CD14-positive monocyte (primary cell): ENCODE data around the gene IFNGR1. TPM values are rescaled to one million over a fixed set of nuclear protein-coding genes. Genes with fewer than 3 reads are reported as not detected.
"Not testable (repeated sequence)": the region's sequence is repeated elsewhere in the genome, so short reads cannot be mapped to it uniquely, and the experiment has no call there.

ENCODE experiments used
- DNase-seq, 3 donors: peaks; one replicate each; pipeline ENCODE4 v3.0.0-alpha.2; 2011 to 2022
- H2AFZ ChIP-seq: 2 replicates; pipeline ENCODE4 v1.6.0; 2012; ENCODE audit warnings: mild to moderate bottlenecking, low read depth, low read length, inconsistent platforms; ENCODE audit not compliant: insufficient read depth, poor library complexity, severe bottlenecking
- H3K27ac ChIP-seq, 2 donors: 1 replicate in 1 of 2; 2 replicates in 1 of 2; pipeline ENCODE4 v1.5.1; 2012 to 2013; ENCODE audit warnings: low read length in 2 of 2, control low read depth in 1 of 2, inconsistent platforms in 1 of 2, low read depth in 1 of 2, mild to moderate bottlenecking in 1 of 2
- H3K27me3 ChIP-seq, 2 donors: one replicate each; pipeline versions ENCODE4 v1.6.0 to v1.6.1; 2011 to 2013; ENCODE audit warnings: low read length in 2 of 2; ENCODE audit not compliant: control insufficient read depth in 2 of 2, insufficient read depth in 2 of 2
- H3K36me3 ChIP-seq, 2 donors: replicated peaks in 1 of 2; 1 replicate in 1 of 2; 2 replicates in 1 of 2; pipeline versions ENCODE4 v1.5.1 to v1.6.1; 2012 to 2013; ENCODE audit warnings: low read length in 2 of 2, control low read depth in 1 of 2, inconsistent platforms in 1 of 2, mild to moderate bottlenecking in 1 of 2; ENCODE audit not compliant: insufficient read depth in 2 of 2, control insufficient read depth in 1 of 2
- H3K4me1 ChIP-seq, 2 donors: 1 replicate in 1 of 2; 2 replicates in 1 of 2; pipeline versions ENCODE4 v1.5.1 to v1.6.1; 2012 to 2013; ENCODE audit warnings: low read length in 2 of 2, control low read depth in 1 of 2, inconsistent platforms in 1 of 2, mild to moderate bottlenecking in 1 of 2, moderate library complexity in 1 of 2; ENCODE audit not compliant: insufficient read depth in 2 of 2, control insufficient read depth in 1 of 2
- H3K4me2 ChIP-seq: replicated peaks from 2 replicates; pipeline ENCODE3; 2012; ENCODE audit warnings: low read length, moderate library complexity, mild to moderate bottlenecking; ENCODE audit not compliant: poor library complexity, severe bottlenecking; ENCODE audit errors: extremely low read depth
- H3K4me3 ChIP-seq, 3 experiments: fragments of 200-600 bp in 1 of 3; sonication (generic) in 1 of 3; replicated peaks in 1 of 3; 1 replicate in 2 of 3; 2 replicates in 1 of 3; pipeline ENCODE4 v1.5.1; 2011 to 2013; ENCODE audit warnings: low read length in 3 of 3, mild to moderate bottlenecking in 3 of 3, control low read depth in 2 of 3, low read depth in 2 of 3, inconsistent platforms in 1 of 3, moderate library complexity in 1 of 3
- H3K79me2 ChIP-seq: 2 replicates; pipeline ENCODE4 v1.6.0; 2012; ENCODE audit warnings: mild to moderate bottlenecking, control low read depth, inconsistent platforms, low read length, moderate library complexity; ENCODE audit not compliant: insufficient read depth
- H3K9ac ChIP-seq: 2 replicates; pipeline ENCODE4 v1.6.0; 2017; ENCODE audit warnings: low read length, mild to moderate bottlenecking; ENCODE audit not compliant: insufficient read depth, poor library complexity, severe bottlenecking
- H3K9me3 ChIP-seq, 2 donors: replicated peaks in 1 of 2; 1 replicate in 1 of 2; 2 replicates in 1 of 2; pipeline versions ENCODE4 v1.5.1 to v1.6.1; 2012 to 2013; ENCODE audit warnings: low read length in 2 of 2, control low read depth in 1 of 2; ENCODE audit not compliant: control insufficient read depth in 1 of 2, insufficient read depth in 1 of 2
- H4K20me1 ChIP-seq: 2 replicates; pipeline ENCODE4 v1.6.0; 2012; ENCODE audit warnings: mild to moderate bottlenecking, low read length, control low read depth, moderate library complexity; ENCODE audit not compliant: insufficient read depth
- H3K27ac Mint-ChIP-seq, 7 donors: one replicate each; pipeline ENCODE4 v1.8.0; 2020; ENCODE audit warnings: mild to moderate bottlenecking in 7 of 7, mixed read lengths in 7 of 7, moderate library complexity in 6 of 7, inconsistent platforms in 2 of 7
- H3K27me3 Mint-ChIP-seq, 3 donors: one replicate each; pipeline ENCODE4 v1.8.0; 2021 to 2022; ENCODE audit warnings: low read depth in 3 of 3, mild to moderate bottlenecking in 3 of 3, mixed read lengths in 3 of 3, moderate library complexity in 3 of 3, inconsistent platforms in 1 of 3
- H3K36me3 Mint-ChIP-seq, 2 donors: one replicate each; pipeline ENCODE4 v1.8.0; 2020; ENCODE audit warnings: mixed read lengths in 2 of 2, inconsistent platforms in 1 of 2, mild to moderate bottlenecking in 1 of 2
- H3K4me1 Mint-ChIP-seq: one replicate; pipeline ENCODE4 v1.8.0; 2020; ENCODE audit warnings: mild to moderate bottlenecking, mixed read lengths
- H3K4me3 Mint-ChIP-seq, 2 donors: one replicate each; pipeline ENCODE4 v1.8.0; 2020; ENCODE audit warnings: mild to moderate bottlenecking in 2 of 2, mixed read lengths in 2 of 2, moderate library complexity in 1 of 2
- H3K9me3 Mint-ChIP-seq, 7 donors: one replicate each; pipeline ENCODE4 v1.8.0; 2020 to 2022; ENCODE audit warnings: mixed read lengths in 7 of 7, mild to moderate bottlenecking in 6 of 7, moderate library complexity in 6 of 7, inconsistent platforms in 2 of 7
- CTCF ChIP-seq: fragments of 200-600 bp; IDR thresholded peaks from one replicate; pipeline ENCODE4 v1.8.0; 2022; ENCODE audit warnings: antibody characterized with exemption, mild to moderate bottlenecking
- WGBS: methylation state at CpG from one replicate; pipeline ENCODE4 v1.1.5; 2013; ENCODE audit warnings: missing lambda C conversion rate; ENCODE audit not compliant: insufficient coverage; 5-methylcytosine and 5-hydroxymethylcytosine counted together
- intact Hi-C, 2 donors: fragments of 100-400 bp; cut with micrococcal nuclease; formaldehyde crosslinking; loops; one replicate each; pipeline versions ENCODE4 v1.15.0 to v1.15.1; 2023
- polyA plus RNA-seq, 3 donors: library from polyadenylated mRNA; depleted of rRNA in 1 of 3; unstranded in 2 of 3; stranded (reverse) in 1 of 3; fragments of 300-500 nt in 2 of 3; fragments of >200 nt in 1 of 3; fragmentation: Illumina TruSeq in 2 of 3; gene quantifications; 1 replicate in 2 of 3; 2 replicates in 1 of 3; pipeline ENCODE4 v1.2.3, GENCODE V29; 2012 to 2021

Gene IFNGR1
- polyA plus RNA-seq, 3 donors = 204 to 372 (median 364) TPM

- Mint-ChIP-seq H3K36me3 (peaks cover 81 to 82% of the 10 kb centered on the region in 2 donors), H3K4me1 (peaks cover 78% of the 10 kb centered on the region), H3K4me3 (peak overlapping the region in 1 of 2 donors; percentile 39), H3K27me3 (peaks cover 0 to 4% (median 0%) of the 10 kb centered on the region in 3 donors), H3K27ac (peak overlapping the region; percentile 20 to 85 (median 39)), H3K9me3 (peaks cover 14 to 25% (median 19%) of the 10 kb centered on the region in 7 donors)
- DNase-seq = no peak
- peaks cover 100% of the 10 kb centered on the region for H3K79me2 ChIP-seq
- H3K9me3 ChIP-seq = peaks cover 0 to 14% of the 10 kb centered on the region in 2 donors
- H3K4me2 ChIP-seq = peak overlapping the region; percentile 33
- H3K4me3 ChIP-seq = peak overlapping the region in 1 of 3 experiments; percentile 35
- H3K9ac ChIP-seq = no peak overlapping the region
- no peak for TF ChIP-seq CTCF
- H3K27me3 ChIP-seq = no peaks in the 10 kb centered on the region
- H3K4me1 ChIP-seq = peaks cover 44 to 77% of the 10 kb centered on the region in 2 donors
- peak overlapping the region in 1 of 2 donors; percentile 46 for H3K27ac ChIP-seq
- H3K36me3 ChIP-seq = peaks cover 21 to 80% of the 10 kb centered on the region in 2 donors
- no peak overlapping the region for H2AFZ ChIP-seq
- peaks cover 100% of the 10 kb centered on the region for H4K20me1 ChIP-seq
- intact Hi-C loops = no loop called here
These were observed 8.3 kb downstream of the IFNGR1 start for GRCh38 chr6:137210903-137211302.

GRCh38 chr6:137208279-137208678 is 10.9 kb downstream of the IFNGR1 start:
- H3K36me3 ChIP-seq = peaks cover 42 to 83% of the 10 kb centered on the region in 2 donors
- intact Hi-C loops = loop anchor here in 1 of 2 donors (10.0 kb wide), 1 partner anchor 53 kb away; no protein-coding TSS in a partner anchor

GRCh38 chr6:137207457-137207856 is 11.7 kb downstream of the IFNGR1 start:
- Mint-ChIP-seq H3K36me3 (peaks cover 84 to 87% of the 10 kb centered on the region in 2 donors), H3K27ac (peak overlapping the region in 5 of 7 donors; percentile 1 to 84 (median 51)), H3K9me3 (peaks cover 14 to 25% (median 19%) of the 10 kb centered on the region in 7 donors), H3K4me1 (peaks cover 52% of the 10 kb centered on the region)
- Histone ChIP-seq H3K9me3 (peaks cover 0 to 14% of the 10 kb centered on the region in 2 donors), H3K79me2 (peaks cover 100% of the 10 kb centered on the region), H4K20me1 (peaks cover 100% of the 10 kb centered on the region), H3K4me1 (peaks cover 21 to 43% of the 10 kb centered on the region in 2 donors), H3K27ac (peak overlapping the region in 1 of 2 donors; percentile 38), H3K36me3 (peaks cover 50 to 85% of the 10 kb centered on the region in 2 donors)
- DNase-seq, H3K4me2 ChIP-seq, H3K27me3 ChIP-seq, H3K4me3 ChIP-seq, H3K27me3 Mint-ChIP-seq, H3K4me3 Mint-ChIP-seq, H2AFZ ChIP-seq, H3K9ac ChIP-seq: not testable (repeated sequence)
- no CpG with 5 or more reads among the region's 3 CpGs for WGBS
- intact Hi-C loops = loop anchor here in 1 of 2 donors (10.0 kb wide), 1 partner anchor 53 kb away; no protein-coding TSS in a partner anchor

More at GRCh38 chr6:137208279-137208678, 10.9 kb downstream of the IFNGR1 start:
- Mint-ChIP-seq H3K4me3 (no peak overlapping the region), H3K36me3 (peaks cover 83 to 84% of the 10 kb centered on the region in 2 donors), H3K4me1 (peaks cover 57% of the 10 kb centered on the region), H3K27me3 (peaks cover 0 to 3% (median 0%) of the 10 kb centered on the region in 3 donors), H3K27ac (peak overlapping the region in 5 of 7 donors; percentile 13 to 85 (median 36)), H3K9me3 (peaks cover 14 to 25% (median 19%) of the 10 kb centered on the region in 7 donors)
- Histone ChIP-seq H3K4me3 (no peak overlapping the region), H3K27me3 (no peaks in the 10 kb centered on the region), H3K9me3 (peaks cover 0 to 14% of the 10 kb centered on the region in 2 donors), H3K4me1 (peaks cover 21 to 51% of the 10 kb centered on the region in 2 donors), H3K9ac (no peak overlapping the region), H3K27ac (peak overlapping the region in 1 of 2 donors; percentile 17), H2AFZ (no peak overlapping the region), H3K79me2 (peaks cover 100% of the 10 kb centered on the region), H4K20me1 (peaks cover 100% of the 10 kb centered on the region), H3K4me2 (no peak overlapping the region)
- DNase-seq = no peak
- WGBS = 98% methylated on average over 7 of the region's 7 CpGs
- no peak for TF ChIP-seq CTCF
